GM23248 (cell line): Measurements from ENCODE around the gene PNPLA7.
"Not testable (repeated sequence)": the region's sequence is repeated elsewhere in the genome, so short reads cannot be mapped to it uniquely, and the experiment has no call there.

Source experiments
- EZH2 ChIP-seq: fragments of 200-600 bp; sonication (generic); IDR thresholded peaks from 2 replicates; pipeline ENCODE4 v1.6.1; 2018; ENCODE audit warnings: antibody characterized with exemption, mild to moderate bottlenecking; ENCODE audit not compliant: insufficient read depth, poor library complexity, severe bottlenecking
- EZH2phosphoT487 ChIP-seq: fragments of 200-600 bp; sonication (generic); IDR thresholded peaks from 2 replicates; pipeline ENCODE4 v1.6.1; 2018; ENCODE audit warnings: antibody characterized with exemption, moderate library complexity, mild to moderate bottlenecking, low read depth; ENCODE audit not compliant: insufficient read depth

- TF ChIP-seq EZH2, EZH2phosphoT487: not testable (repeated sequence)
Measured at GRCh38 chr9:137451264-137452005, 98.8 kb downstream of the PNPLA7 start.
